Middle frontal gyrus (tissue), 1 donor: ENCODE measurements around the gene B2M.
"Not testable (repeated sequence)": the region's sequence is repeated elsewhere in the genome, so short reads cannot be mapped to it uniquely, and the experiment has no call there.

Experiments used
- DNase-seq: peaks from one replicate; pipeline ENCODE4 v3.0.0-alpha.2; 2015; ENCODE audit warnings: low spot score; ENCODE audit errors: extremely low spot score

Gene B2M

GRCh38 chr15:44698641-44699040, 12.7 kb upstream of the B2M start:
- DNase-seq = no peak

- DNase-seq = not testable (repeated sequence)
Observed at GRCh38 chr15:44700676-44701075, 10.6 kb upstream of the B2M start.

- no peak for DNase-seq
Observed at GRCh38 chr15:44705986-44706385, 5.3 kb upstream of the B2M start.

GRCh38 chr15:44706401-44706800, 4.9 kb upstream of the B2M start:
- DNase-seq = no peak

- no peak for DNase-seq
Observed at GRCh38 chr15:44706946-44707636, 4.2 kb upstream of the B2M start.

GRCh38 chr15:44710236-44711095, 851 bp upstream of the B2M start:
- DNase-seq = no peak

- no peak for DNase-seq
Observed at GRCh38 chr15:44711743-44712345, 527 bp downstream of the B2M start.

- no peak for DNase-seq
Observed at GRCh38 chr15:44712346-44713005, 1.2 kb downstream of the B2M start.

- DNase-seq = no peak
Observed at GRCh38 chr15:44713006-44713966, 2.0 kb downstream of the B2M start.

- no peak for DNase-seq
Observed at GRCh38 chr15:44715142-44715796, 4.0 kb downstream of the B2M start.

GRCh38 chr15:44715797-44716334, 4.5 kb downstream of the B2M start:
- DNase-seq = no peak

GRCh38 chr15:44716983-44717602, 5.8 kb downstream of the B2M start:
- DNase-seq = no peak

GRCh38 chr15:44718180-44718926, 7.0 kb downstream of the B2M start:
- no peak for DNase-seq

- no peak for DNase-seq
Observed at GRCh38 chr15:44718927-44719292, 7.6 kb downstream of the B2M start.

GRCh38 chr15:44719293-44719999, 8.1 kb downstream of the B2M start:
- no peak for DNase-seq

- DNase-seq = not testable (repeated sequence)
Observed at GRCh38 chr15:44720000-44720435, 8.7 kb downstream of the B2M start.

- DNase-seq = no peak
Observed at GRCh38 chr15:44720460-44721176, 9.3 kb downstream of the B2M start.
